Body of pancreas (tissue), 4 donors: ENCODE data around the gene ATG2B. TPM values are rescaled to one million over a fixed set of nuclear protein-coding genes. Genes with fewer than 3 reads are reported as not detected.

ENCODE experiments used
- ATAC-seq: fragments of 150-250 bp; one replicate; pipeline ENCODE4 v1.9.1; 2016
- DNase-seq, 4 donors: peaks; one replicate each; pipeline ENCODE4 v3.0.0-alpha.2; 2019
- H3K27ac ChIP-seq, 4 donors: fragments of 200-600 bp; sonication (generic); 1 replicate in 3 of 4; 2 replicates in 1 of 4; pipeline versions ENCODE4 v1.5.1 to v1.6.1; 2016 to 2019; ENCODE audit warnings: mild to moderate bottlenecking in 1 of 4, mixed read lengths in 1 of 4, moderate library complexity in 1 of 4
- H3K27me3 ChIP-seq, 2 donors: fragments of 200-600 bp; sonication (generic); one replicate each; pipeline ENCODE4 v1.6.0; 2016; ENCODE audit warnings: mild to moderate bottlenecking in 1 of 2
- H3K36me3 ChIP-seq, 2 donors: fragments of 200-600 bp; sonication (generic); replicated peaks in 1 of 2; 2 replicates each; pipeline ENCODE4 v1.5.1; 2016; ENCODE audit warnings: low read depth in 2 of 2; ENCODE audit not compliant: insufficient read depth in 1 of 2
- H3K4me1 ChIP-seq: fragments of 200-600 bp; sonication (generic); one replicate; pipeline ENCODE4 v1.6.0; 2016
- H3K4me3 ChIP-seq, 2 donors: fragments of 200-600 bp; sonication (generic); 1 replicate in 1 of 2; 2 replicates in 1 of 2; pipeline ENCODE4 v1.5.1; 2016 to 2019
- H3K9me3 ChIP-seq, 3 donors: fragments of 200-600 bp; sonication (generic); 1 replicate in 2 of 3; 2 replicates in 1 of 3; pipeline ENCODE4 v1.5.1; 2016
- POLR2A ChIP-seq, 3 donors: fragments of 450-650 bp; IDR thresholded peaks; one replicate each; pipeline ENCODE4 v1.6.1; 2016; ENCODE audit warnings: antibody characterized with exemption in 3 of 3, mild to moderate bottlenecking in 2 of 3
- WGBS, 2 donors: methylation state at CpG; one replicate each; pipeline ENCODE4 v1.1.5; 2017; 5-methylcytosine and 5-hydroxymethylcytosine counted together
- intact Hi-C: fragments of 100-400 bp; cut with DNase I; formaldehyde crosslinking; loops from one replicate; pipeline ENCODE4 v1.15.1; 2023
- total RNA-seq, 2 donors: library from RNA; depleted of rRNA; stranded (reverse); fragments of >200 nt; gene quantifications; one replicate each; pipeline ENCODE4 v1.1.0, GENCODE V29; 2016
- TF ChIP-seq, protein P1 (sequence below), 7 experiments: fragments of 450-650 bp in 4 of 7; fragments of 200-600 bp in 3 of 7; sonication (generic) in 3 of 7; IDR thresholded peaks; one replicate each; pipeline ENCODE4 v1.5.1; 2016 to 2019; ENCODE audit warnings: antibody characterized with exemption in 7 of 7

The ATG2B gene
- total RNA-seq, 2 donors from 2014 or later, result 26.2 to 51.7 TPM

DNA sequence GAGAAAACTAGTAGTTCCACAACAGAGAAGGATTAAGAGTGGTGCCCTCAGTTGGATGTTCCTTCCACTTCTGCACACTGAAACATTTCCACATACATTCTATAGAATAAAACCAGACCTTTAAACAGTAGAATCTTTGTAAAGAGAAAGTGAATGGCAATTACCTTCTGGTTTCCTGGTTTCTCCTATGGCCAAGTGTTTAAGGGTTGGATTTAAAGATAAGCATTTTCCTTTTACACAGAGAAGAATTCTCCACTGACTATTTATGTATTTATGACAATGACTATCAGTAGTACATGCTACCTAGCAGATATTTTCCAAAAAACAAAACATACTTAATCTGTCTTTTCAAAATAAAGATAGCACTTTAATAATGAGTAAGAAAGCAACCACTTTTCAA, 3.2 kb downstream of the ATG2B start:
- no peak overlapping the region for H3K27ac ChIP-seq
- no peak overlapping the region for H3K4me3 ChIP-seq
- H3K9me3 ChIP-seq, result no peaks in the 10 kb centered on the region
- peaks cover 42% of the 10 kb centered on the region for H3K4me1 ChIP-seq
- DNase-seq, result no peak
- ATAC-seq, result no peak
- H3K36me3 ChIP-seq, result no peaks in the 10 kb centered on the region
- no peaks in the 10 kb centered on the region for H3K27me3 ChIP-seq
- TF ChIP-seq, protein P1, sequence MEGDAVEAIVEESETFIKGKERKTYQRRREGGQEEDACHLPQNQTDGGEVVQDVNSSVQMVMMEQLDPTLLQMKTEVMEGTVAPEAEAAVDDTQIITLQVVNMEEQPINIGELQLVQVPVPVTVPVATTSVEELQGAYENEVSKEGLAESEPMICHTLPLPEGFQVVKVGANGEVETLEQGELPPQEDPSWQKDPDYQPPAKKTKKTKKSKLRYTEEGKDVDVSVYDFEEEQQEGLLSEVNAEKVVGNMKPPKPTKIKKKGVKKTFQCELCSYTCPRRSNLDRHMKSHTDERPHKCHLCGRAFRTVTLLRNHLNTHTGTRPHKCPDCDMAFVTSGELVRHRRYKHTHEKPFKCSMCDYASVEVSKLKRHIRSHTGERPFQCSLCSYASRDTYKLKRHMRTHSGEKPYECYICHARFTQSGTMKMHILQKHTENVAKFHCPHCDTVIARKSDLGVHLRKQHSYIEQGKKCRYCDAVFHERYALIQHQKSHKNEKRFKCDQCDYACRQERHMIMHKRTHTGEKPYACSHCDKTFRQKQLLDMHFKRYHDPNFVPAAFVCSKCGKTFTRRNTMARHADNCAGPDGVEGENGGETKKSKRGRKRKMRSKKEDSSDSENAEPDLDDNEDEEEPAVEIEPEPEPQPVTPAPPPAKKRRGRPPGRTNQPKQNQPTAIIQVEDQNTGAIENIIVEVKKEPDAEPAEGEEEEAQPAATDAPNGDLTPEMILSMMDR (IDR thresholded peaks at IDR 0.05), result no peak
- TF ChIP-seq POLR2A (IDR thresholded peaks at IDR 0.05), result no peak
- intact Hi-C loops, result no loop called here

DNA sequence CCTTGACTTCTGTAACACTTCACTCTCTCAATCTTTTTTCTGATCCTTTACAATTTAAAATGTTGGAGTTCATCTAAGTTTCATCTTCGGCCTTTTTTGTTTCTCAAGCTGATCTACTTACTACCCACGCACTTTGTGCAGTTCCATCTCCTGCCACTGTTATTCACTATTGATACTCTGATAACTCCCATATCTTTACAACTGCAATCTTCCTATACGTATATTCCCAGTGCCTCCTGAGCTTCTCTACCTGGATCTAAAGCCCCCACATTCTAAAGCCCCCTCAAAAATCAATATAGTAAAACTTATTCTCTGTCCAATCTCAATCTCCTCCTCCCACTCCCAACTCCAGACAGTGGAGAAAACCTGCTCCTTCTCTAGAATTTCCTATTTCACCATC, 5.9 kb downstream of the ATG2B start:
- Histone ChIP-seq H3K4me3 (no peak overlapping the region), H3K27ac (no peak overlapping the region), H3K27me3 (no peaks in the 10 kb centered on the region), H3K9me3 (no peaks in the 10 kb centered on the region), H3K4me1 (peaks cover 33% of the 10 kb centered on the region), H3K36me3 (no peaks in the 10 kb centered on the region)
- no peak for TF ChIP-seq POLR2A (IDR thresholded peaks at IDR 0.05)
- TF ChIP-seq, protein P1 (IDR thresholded peaks at IDR 0.05), result no peak
- ATAC-seq (no peak), DNase-seq (no peak)
- 69 to 74% methylated on average over 3 of the region's 3 CpGs for WGBS, 2 donors
- intact Hi-C loops, result no loop called here

DNA sequence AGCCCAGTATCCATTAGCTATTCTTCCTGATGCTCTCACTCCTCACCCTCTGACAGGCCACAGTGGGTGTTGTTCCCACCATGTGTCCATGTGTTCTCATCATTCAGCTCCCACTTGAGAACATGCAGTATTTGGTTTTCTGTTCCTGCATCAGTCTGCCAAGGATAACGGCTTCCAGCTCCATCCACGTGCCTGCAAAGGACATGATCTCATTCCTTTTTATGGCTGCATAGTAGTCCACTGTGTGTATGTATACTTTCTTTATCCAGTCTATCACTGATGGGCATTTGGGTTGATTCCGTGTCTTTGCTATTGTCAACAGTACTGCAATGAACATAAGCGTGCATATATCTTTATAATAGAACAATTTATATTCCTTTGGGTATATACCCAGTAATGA, 8.9 kb downstream of the ATG2B start:
- Histone ChIP-seq H3K4me3 (no peak overlapping the region), H3K36me3 (no peaks in the 10 kb centered on the region), H3K4me1 (peaks cover 8% of the 10 kb centered on the region), H3K27me3 (no peaks in the 10 kb centered on the region), H3K27ac (no peak overlapping the region), H3K9me3 (no peaks in the 10 kb centered on the region)
- intact Hi-C loops, result no loop called here
- DNase-seq (no peak), ATAC-seq (no peak)
- TF ChIP-seq POLR2A (IDR thresholded peaks at IDR 0.05), result no peak
- TF ChIP-seq, protein P1 (IDR thresholded peaks at IDR 0.05), result no peak
- WGBS, 2 donors, result 94 to 99% methylated on average over 4 of the region's 4 CpGs

DNA sequence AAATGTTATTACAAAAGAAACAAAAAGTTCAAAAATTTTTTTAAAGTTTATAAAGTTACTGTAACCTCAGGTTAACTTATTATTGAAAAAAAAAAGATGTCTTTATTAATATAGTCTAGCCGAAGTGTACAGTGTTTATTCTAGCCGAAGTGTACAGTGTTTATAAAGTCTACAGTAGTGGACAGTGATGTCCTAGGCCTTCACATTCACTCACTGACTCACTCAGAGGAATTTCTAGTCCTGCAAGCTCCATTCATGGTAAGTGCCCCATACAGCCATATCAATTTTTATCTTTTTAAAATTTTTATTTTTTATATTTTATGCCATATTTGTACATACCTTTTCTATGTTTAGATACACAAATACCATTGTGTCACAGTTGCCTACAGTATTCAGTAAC, 10.4 kb downstream of the ATG2B start:
- H3K4me3 ChIP-seq, result no peak overlapping the region
- H3K4me1 ChIP-seq, result peaks cover 8% of the 10 kb centered on the region
- 35% methylated on average over 2 of the region's 2 CpGs for WGBS, 2 donors
- intact Hi-C loops, result no loop called here
- no peak for ATAC-seq
- no peak overlapping the region for H3K27ac ChIP-seq
- no peaks in the 10 kb centered on the region for H3K9me3 ChIP-seq
- no peaks in the 10 kb centered on the region for H3K27me3 ChIP-seq
- DNase-seq, result no peak
- TF ChIP-seq, protein P1 (IDR thresholded peaks at IDR 0.05), result no peak
- TF ChIP-seq POLR2A (IDR thresholded peaks at IDR 0.05), result no peak
- no peaks in the 10 kb centered on the region for H3K36me3 ChIP-seq

DNA sequence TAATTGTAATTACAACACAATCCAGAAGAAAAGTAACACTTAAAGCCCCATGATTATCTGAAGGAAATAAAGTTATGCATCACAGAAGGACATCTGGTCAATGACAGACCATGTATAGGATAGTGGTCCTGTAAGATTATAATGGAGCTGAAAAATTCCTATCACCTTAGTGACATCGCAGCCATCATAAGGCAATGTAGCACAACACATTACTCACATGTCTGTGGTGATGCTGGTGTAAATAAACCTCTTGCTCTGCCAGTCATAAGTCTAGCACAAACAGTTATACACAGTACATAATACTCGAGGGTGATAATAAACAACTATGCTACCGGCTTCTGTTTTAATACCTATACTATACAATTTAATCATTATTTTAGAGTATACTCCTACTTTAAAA, 11.2 kb downstream of the ATG2B start:
- no peak for DNase-seq
- Histone ChIP-seq H3K27ac (no peak overlapping the region), H3K4me3 (no peak overlapping the region), H3K36me3 (no peaks in the 10 kb centered on the region), H3K9me3 (no peaks in the 10 kb centered on the region), H3K27me3 (no peaks in the 10 kb centered on the region), H3K4me1 (peaks cover 8% of the 10 kb centered on the region)
- ATAC-seq, result no peak
- no peak for TF ChIP-seq POLR2A (IDR thresholded peaks at IDR 0.05)
- TF ChIP-seq, protein P1 (IDR thresholded peaks at IDR 0.05), result no peak
- WGBS, 2 donors, result 63 to 77% methylated on average over 3 of the region's 3 CpGs
- intact Hi-C loops, result no loop called here
